SU-DHL-6 (cell line): ENCODE results near the gene BCL2.

Experiments
- EZH2phosphoT487 ChIP-seq: fragments of 200-600 bp; sonication (generic), shearing (Covaris generic); conservative IDR thresholded peaks from 2 replicates; pipeline ENCODE4 v1.6.1; 2018; ENCODE audit warnings: mild to moderate bottlenecking, antibody characterized with exemption, low read length, moderate library complexity, mixed read lengths
- TF ChIP-seq, protein P1 (sequence below): fragments of 200-600 bp; sonication (generic); IDR thresholded peaks from one replicate; pipeline ENCODE4 v1.5.1; 2017; ENCODE audit warnings: antibody characterized with exemption, mild to moderate bottlenecking, low read length, moderate library complexity; ENCODE audit not compliant: insufficient read depth, poor library complexity, severe bottlenecking

DNA sequence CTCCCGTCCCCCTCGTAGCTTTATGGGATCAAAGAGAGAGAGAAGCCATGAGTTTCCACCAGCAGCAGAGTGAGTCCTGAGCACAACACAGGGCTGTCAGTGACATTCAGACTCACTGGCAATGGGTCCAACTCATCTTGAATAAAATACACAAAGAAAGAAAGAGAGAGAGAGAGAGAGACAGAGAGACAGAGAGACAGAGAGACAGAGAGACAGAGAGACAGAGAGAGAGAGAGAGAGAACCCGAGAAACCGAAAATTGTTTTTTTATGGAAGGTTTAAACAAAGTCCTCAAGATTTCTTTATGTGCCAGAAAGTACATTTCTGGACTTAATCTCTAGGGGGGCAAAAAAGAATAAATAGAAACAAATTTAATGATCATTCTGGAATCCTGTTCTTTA, 11.5 kb upstream of the BCL2 start:
- TF ChIP-seq, protein P1, sequence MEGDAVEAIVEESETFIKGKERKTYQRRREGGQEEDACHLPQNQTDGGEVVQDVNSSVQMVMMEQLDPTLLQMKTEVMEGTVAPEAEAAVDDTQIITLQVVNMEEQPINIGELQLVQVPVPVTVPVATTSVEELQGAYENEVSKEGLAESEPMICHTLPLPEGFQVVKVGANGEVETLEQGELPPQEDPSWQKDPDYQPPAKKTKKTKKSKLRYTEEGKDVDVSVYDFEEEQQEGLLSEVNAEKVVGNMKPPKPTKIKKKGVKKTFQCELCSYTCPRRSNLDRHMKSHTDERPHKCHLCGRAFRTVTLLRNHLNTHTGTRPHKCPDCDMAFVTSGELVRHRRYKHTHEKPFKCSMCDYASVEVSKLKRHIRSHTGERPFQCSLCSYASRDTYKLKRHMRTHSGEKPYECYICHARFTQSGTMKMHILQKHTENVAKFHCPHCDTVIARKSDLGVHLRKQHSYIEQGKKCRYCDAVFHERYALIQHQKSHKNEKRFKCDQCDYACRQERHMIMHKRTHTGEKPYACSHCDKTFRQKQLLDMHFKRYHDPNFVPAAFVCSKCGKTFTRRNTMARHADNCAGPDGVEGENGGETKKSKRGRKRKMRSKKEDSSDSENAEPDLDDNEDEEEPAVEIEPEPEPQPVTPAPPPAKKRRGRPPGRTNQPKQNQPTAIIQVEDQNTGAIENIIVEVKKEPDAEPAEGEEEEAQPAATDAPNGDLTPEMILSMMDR: no peak
- no peak for TF ChIP-seq EZH2phosphoT487
